K562 (cell line): ENCODE data around the gene DUSP23. TPM values are rescaled to one million over a fixed set of nuclear protein-coding genes. Genes with fewer than 3 reads are reported as not detected.
A peak's percentile ranks its signal among the peaks of the same experiment; 100 is the strongest.

Source experiments
- CTCFL ChIP-seq: IDR thresholded peaks from 2 replicates; pipeline ENCODE4 v1.6.1; 2011; ENCODE audit warnings: borderline replicate concordance, low read depth, mild to moderate bottlenecking, moderate library complexity, low read length; ENCODE audit not compliant: insufficient read depth, poor library complexity, severe bottlenecking
- RCOR1 ChIP-seq, 2 experiments: IDR thresholded peaks; 2 replicates each; pipeline ENCODE4 v1.6.1; 2012; ENCODE audit warnings: low read depth in 2 of 2, low read length in 2 of 2, borderline replicate concordance in 1 of 2, improper control_type of control experiment in 1 of 2
- REST ChIP-seq, 2 experiments: fragments of 450-650 bp; formaldehyde crosslinking in 1 of 2; IDR thresholded peaks; 2 replicates each; pipeline versions ENCODE4 v1.4.0 to v1.6.1; 2014 to 2020; ENCODE audit warnings: mild to moderate bottlenecking in 2 of 2, borderline replicate concordance in 1 of 2, low read depth in 1 of 2
- SMC3 ChIP-seq: conservative IDR thresholded peaks from 2 replicates; pipeline ENCODE4 v1.6.1; 2011; ENCODE audit warnings: low read depth, low read length, improper control_type of control experiment; ENCODE audit not compliant: insufficient read depth
- polyA plus RNA-seq, 8 experiments: library from polyadenylated mRNA; depleted of rRNA in 4 of 8; stranded (reverse) in 5 of 8; unstranded in 3 of 8; fragments of >200 nt; fragmentation: Nextera tagmentation in 2 of 8; fragmentation: Illumina TruSeq in 1 of 8; extraction: Ambion mirVana in 2 of 8; extraction: Trizol in 1 of 8; gene quantifications; 2 replicates each; pipeline versions ENCODE4 v1.2.1 to v1.2.3, GENCODE V29; 2011 to 2014; ENCODE audit warnings: inconsistent platforms in 1 of 8, missing spikeins in 1 of 8
- total RNA-seq, 7 experiments: library from RNA; depleted of rRNA in 6 of 7; stranded (reverse); fragments of >200 nt in 6 of 7; fragmentation: Illumina TruSeq in 2 of 7; extraction: Trizol in 2 of 7; gene quantifications; 2 replicates each; pipeline versions ENCODE4 v1.2.1 to v1.2.3, GENCODE V29; 2011 to 2021; ENCODE audit warnings: low replicate concordance in 1 of 7

DUSP23 gene
- total and polyA plus RNA-seq, 9 of the 15 experiments (the other 6 are each of a cell fraction or from before 2014, with no cell fraction given), result 1.0 to 34.8 (median 13.7) TPM

DNA sequence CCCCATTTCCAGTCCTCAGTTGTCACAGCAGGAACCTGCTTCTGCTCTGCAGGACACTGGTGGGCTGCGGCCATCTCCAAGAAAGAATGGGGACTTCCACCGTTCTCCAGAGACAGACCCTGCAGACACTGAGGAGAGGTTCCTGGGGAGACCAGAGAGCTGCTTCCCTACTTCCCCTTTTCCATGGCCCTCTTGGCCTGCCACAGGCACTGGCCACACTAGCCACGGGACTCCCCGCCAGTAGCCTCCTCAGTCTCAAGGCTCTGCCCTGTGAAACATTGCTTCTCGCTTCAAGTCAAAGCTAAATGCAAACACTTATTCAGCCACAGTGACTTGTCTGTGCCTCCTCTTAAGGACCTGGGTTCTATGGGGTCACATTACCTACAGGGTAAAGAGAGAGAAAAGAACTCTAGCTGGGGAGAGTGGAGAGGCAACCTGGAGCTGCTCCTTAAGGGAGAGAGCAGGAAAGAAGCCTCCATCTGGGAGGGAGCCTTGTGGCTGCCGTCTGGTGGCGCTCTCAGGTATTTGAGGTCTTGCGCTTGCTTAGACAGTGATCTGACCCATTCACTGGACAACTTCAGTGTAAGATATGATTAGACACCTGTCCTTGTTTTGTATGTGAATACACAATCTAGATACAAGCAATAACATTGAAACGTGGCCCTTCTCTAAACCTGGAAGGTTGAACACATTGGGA, 40.6 kb downstream of the DUSP23 start (continued):
- TF ChIP-seq REST (IDR thresholded peaks at IDR 0.05; ENCODE audit: borderline replicate concordance) (peak; percentile 50; the same call in 1 of the 2 replicates), REST (CRISPR knock-in tag; IDR thresholded peaks at IDR 0.05; ENCODE audit: low read depth) (no peak), CTCFL (peak; percentile 7), SMC3 (peak; percentile 76), RCOR1 (IDR thresholded peaks at IDR 0.05; ENCODE audit: borderline replicate concordance in 1 of 2, low read depth in 2 of 2, low read length in 2 of 2) (0 out of 4 replicates have a peak, but pooled peaks of 1 of the 2 experiments have one; percentile 24)
